Activated CD8-positive, alpha-beta T cell treated with anti-CD3 and anti-CD28 coated beads, Interleukin-2, amount 10 ng/mL, durations not matched to agents 7 days and 5 days (primary cell): ENCODE measurements around the gene ACER3. TPM values are rescaled to one million over a fixed set of nuclear protein-coding genes. Genes with fewer than 3 reads are reported as not detected.
"Not testable (repeated sequence)": the region's sequence is repeated elsewhere in the genome, so short reads cannot be mapped to it uniquely, and the experiment has no call there.

ENCODE experiments used
- ATAC-seq: fragments of 150-1000 bp; cut with Tn5 transposase; one replicate; pipeline ENCODE4 v1.10.0; 2021; ENCODE audit warnings: moderate library complexity
- CTCF ChIA-PET: fragments of 350-600 bp; sonication (Branson Sonifier 250); formaldehyde crosslinking; loops from one replicate; lab custom pipeline; 2021; ENCODE audit warnings: antibody characterized with exemption; lab: Charles Lee
- POLR2A ChIA-PET: fragments of 350-600 bp; sonication (Branson Sonifier 250); formaldehyde crosslinking; loops from one replicate; lab custom pipeline; 2021; ENCODE audit warnings: antibody characterized with exemption; lab: Charles Lee
- DNase-seq: peaks from one replicate; pipeline ENCODE4 v3.0.0-alpha.2; 2020
- H3K27ac Mint-ChIP-seq: one replicate; pipeline ENCODE4 v1.8.0; 2021; ENCODE audit warnings: mild to moderate bottlenecking, mixed read lengths
- H3K27me3 Mint-ChIP-seq: one replicate; pipeline ENCODE4 v1.8.0; 2021; ENCODE audit warnings: low read depth, mixed read lengths
- H3K36me3 Mint-ChIP-seq: one replicate; pipeline ENCODE4 v1.8.0; 2021; ENCODE audit warnings: low read depth, mixed read lengths
- H3K4me1 Mint-ChIP-seq: one replicate; pipeline ENCODE4 v1.8.0; 2021; ENCODE audit warnings: low read depth, mixed read lengths
- H3K4me3 Mint-ChIP-seq: one replicate; pipeline ENCODE4 v1.8.0; 2021; ENCODE audit warnings: mild to moderate bottlenecking, mixed read lengths
- H3K9me3 Mint-ChIP-seq: one replicate; pipeline ENCODE4 v1.8.0; 2022; ENCODE audit warnings: mixed read lengths; ENCODE audit not compliant: insufficient read depth
- total RNA-seq, 2 experiments: library from RNA; stranded (reverse); gene quantifications; one replicate each; pipeline ENCODE4 v1.2.3, GENCODE V29; 2021

ACER3 gene
- total RNA-seq, 2 experiments from 2014 or later = 9.4 to 13.8 TPM

- H3K27ac Mint-ChIP-seq = no peak overlapping the region
- H3K4me1 Mint-ChIP-seq = peaks cover 9% of the 10 kb centered on the region
- no peak for DNase-seq
- ChIA-PET CTCF (interaction anchor here (2.9 kb wide), 1 partner anchor 39 kb away, joined by 8 read pairs; no protein-coding TSS in a partner anchor), POLR2A (no interaction called here)
- H3K36me3 Mint-ChIP-seq = peaks cover 6% of the 10 kb centered on the region
- peaks cover 2% of the 10 kb centered on the region for H3K27me3 Mint-ChIP-seq
- no peak for ATAC-seq
- no peaks in the 10 kb centered on the region for H3K9me3 Mint-ChIP-seq
- no peak overlapping the region for H3K4me3 Mint-ChIP-seq
These were observed 20.2 kb downstream of the ACER3 start for GRCh38 chr11:76880956-76881355.

- Mint-ChIP-seq H3K27me3 (no peaks in the 10 kb centered on the region), H3K4me3 (no peak overlapping the region), H3K36me3 (no peaks in the 10 kb centered on the region), H3K27ac (no peak overlapping the region), H3K9me3 (no peaks in the 10 kb centered on the region), H3K4me1 (peaks cover 9% of the 10 kb centered on the region)
- CTCF ChIA-PET = no interaction called here
- POLR2A ChIA-PET = interaction anchor here (0.6 kb wide), 1 partner anchor 12 kb away, joined by 3 read pairs; no protein-coding TSS in a partner anchor
- DNase-seq = no peak
- ATAC-seq = no peak
These were observed 24.8 kb downstream of the ACER3 start for GRCh38 chr11:76885390-76886097.

GRCh38 chr11:76888989-76889388, 28.3 kb downstream of the ACER3 start:
- H3K27ac Mint-ChIP-seq = no peak overlapping the region
- H3K4me1 Mint-ChIP-seq = peaks cover 9% of the 10 kb centered on the region
- ChIA-PET CTCF (interaction anchor here (3.9 kb wide), 1 partner anchor 31 kb away, joined by 23 read pairs; no protein-coding TSS in a partner anchor), POLR2A (interaction anchor here (0.9 kb wide), 1 partner anchor 304 kb away, joined by 3 read pairs; no protein-coding TSS in a partner anchor)
- ATAC-seq (no peak), DNase-seq (no peak)
- H3K4me3 Mint-ChIP-seq = no peak overlapping the region
- no peaks in the 10 kb centered on the region for H3K27me3 Mint-ChIP-seq
- H3K36me3 Mint-ChIP-seq = no peaks in the 10 kb centered on the region
- H3K9me3 Mint-ChIP-seq = no peaks in the 10 kb centered on the region

GRCh38 chr11:76889411-76889975, 28.8 kb downstream of the ACER3 start:
- peaks cover 9% of the 10 kb centered on the region for H3K4me1 Mint-ChIP-seq
- H3K36me3 Mint-ChIP-seq = no peaks in the 10 kb centered on the region
- H3K9me3 Mint-ChIP-seq = no peaks in the 10 kb centered on the region
- ChIA-PET CTCF (interaction anchor here (3.9 kb wide), 1 partner anchor 30 kb away, joined by 23 read pairs; no protein-coding TSS in a partner anchor), POLR2A (interaction anchor here (0.9 kb wide), 1 partner anchor 305 kb away, joined by 3 read pairs; no protein-coding TSS in a partner anchor)
- no peaks in the 10 kb centered on the region for H3K27me3 Mint-ChIP-seq
- no peak overlapping the region for H3K4me3 Mint-ChIP-seq
- no peak for DNase-seq
- no peak overlapping the region for H3K27ac Mint-ChIP-seq
- ATAC-seq = no peak

GRCh38 chr11:76890329-76890728, 29.6 kb downstream of the ACER3 start:
- H3K27me3 Mint-ChIP-seq = no peaks in the 10 kb centered on the region
- H3K9me3 Mint-ChIP-seq = no peaks in the 10 kb centered on the region
- ChIA-PET CTCF (interaction anchor here (0.8 kb wide), 1 partner anchor 29 kb away, joined by 3 read pairs; no protein-coding TSS in a partner anchor), POLR2A (no interaction called here)
- no peak overlapping the region for H3K4me3 Mint-ChIP-seq
- ATAC-seq (no peak), DNase-seq (no peak)
- no peaks in the 10 kb centered on the region for H3K36me3 Mint-ChIP-seq
- H3K27ac Mint-ChIP-seq = no peak overlapping the region
- H3K4me1 Mint-ChIP-seq = peaks cover 6% of the 10 kb centered on the region

GRCh38 chr11:76891285-76891684, 30.6 kb downstream of the ACER3 start:
- H3K4me3 Mint-ChIP-seq = no peak overlapping the region
- no peak for ATAC-seq
- DNase-seq = no peak
- H3K27me3 Mint-ChIP-seq = no peaks in the 10 kb centered on the region
- ChIA-PET POLR2A (no interaction called here), CTCF (interaction anchor here (0.9 to 3.2 kb wide), 2 partner anchors 28 to 30 kb away, joined by 3 to 25 read pairs; no protein-coding TSS in a partner anchor)
- peaks cover 2% of the 10 kb centered on the region for H3K4me1 Mint-ChIP-seq
- no peaks in the 10 kb centered on the region for H3K36me3 Mint-ChIP-seq
- no peak overlapping the region for H3K27ac Mint-ChIP-seq
- no peaks in the 10 kb centered on the region for H3K9me3 Mint-ChIP-seq

GRCh38 chr11:76891793-76892192, 31.1 kb downstream of the ACER3 start:
- DNase-seq (no peak), ATAC-seq (no peak)
- POLR2A ChIA-PET = no interaction called here
- peaks cover 2% of the 10 kb centered on the region for H3K4me1 Mint-ChIP-seq
- no peak overlapping the region for H3K27ac Mint-ChIP-seq
- no peaks in the 10 kb centered on the region for H3K36me3 Mint-ChIP-seq
- H3K27me3 Mint-ChIP-seq = no peaks in the 10 kb centered on the region
- CTCF ChIA-PET = interaction anchor here (0.9 to 3.2 kb wide), 2 partner anchors 27 to 29 kb away, joined by 3 to 25 read pairs; no protein-coding TSS in a partner anchor
- no peak overlapping the region for H3K4me3 Mint-ChIP-seq
- H3K9me3 Mint-ChIP-seq = no peaks in the 10 kb centered on the region

GRCh38 chr11:76892306-76892705, 31.6 kb downstream of the ACER3 start:
- POLR2A ChIA-PET = no interaction called here
- H3K27me3 Mint-ChIP-seq = no peaks in the 10 kb centered on the region
- ATAC-seq = no peak

GRCh38 chr11:76897233-76897632, 36.5 kb downstream of the ACER3 start:
- POLR2A ChIA-PET = interaction anchor here (0.6 kb wide), 1 partner anchor 12 kb away, joined by 3 read pairs; no protein-coding TSS in a partner anchor
- Mint-ChIP-seq H3K36me3 (no peaks in the 10 kb centered on the region), H3K4me3 (no peak overlapping the region), H3K27ac (no peak overlapping the region), H3K9me3 (no peaks in the 10 kb centered on the region), H3K4me1 (peaks cover 2% of the 10 kb centered on the region), H3K27me3 (no peaks in the 10 kb centered on the region)
- CTCF ChIA-PET = interaction anchor here (1.2 to 1.5 kb wide), 2 partner anchors 9 to 93 kb away, joined by 3 read pairs; no protein-coding TSS in a partner anchor
- DNase-seq (no peak), ATAC-seq (no peak)

More at GRCh38 chr11:76892306-76892705, 31.6 kb downstream of the ACER3 start:
- H3K4me1 Mint-ChIP-seq = peaks cover 2% of the 10 kb centered on the region
- H3K9me3 Mint-ChIP-seq = no peaks in the 10 kb centered on the region
- CTCF ChIA-PET = interaction anchor here (3.2 kb wide), 1 partner anchor 27 kb away, joined by 25 read pairs; no protein-coding TSS in a partner anchor
- H3K27ac Mint-ChIP-seq = no peak overlapping the region
- no peak overlapping the region for H3K4me3 Mint-ChIP-seq
- H3K36me3 Mint-ChIP-seq = no peaks in the 10 kb centered on the region
- DNase-seq = no peak

- Mint-ChIP-seq H3K36me3 (no peaks in the 10 kb centered on the region), H3K27me3 (no peaks in the 10 kb centered on the region), H3K4me1 (no peaks in the 10 kb centered on the region), H3K4me3 (no peak overlapping the region), H3K9me3 (no peaks in the 10 kb centered on the region), H3K27ac (no peak overlapping the region)
- DNase-seq (no peak), ATAC-seq (no peak)
- POLR2A ChIA-PET = no interaction called here
- CTCF ChIA-PET = interaction anchor here (2.4 kb wide), 1 partner anchor 18 kb away, joined by 19 read pairs; no protein-coding TSS in a partner anchor
These were observed 40.4 kb downstream of the ACER3 start for GRCh38 chr11:76901144-76901543.

- ATAC-seq, H3K27me3 Mint-ChIP-seq, POLR2A ChIA-PET, H3K4me1 Mint-ChIP-seq, H3K4me3 Mint-ChIP-seq, H3K9me3 Mint-ChIP-seq, H3K36me3 Mint-ChIP-seq, DNase-seq, H3K27ac Mint-ChIP-seq: not testable (repeated sequence)
- CTCF ChIA-PET = interaction anchor here (2.4 kb wide), 1 partner anchor 18 kb away, joined by 19 read pairs; no protein-coding TSS in a partner anchor
These were observed 40.9 kb downstream of the ACER3 start for GRCh38 chr11:76901622-76902021.
